Esophagus mucosa (tissue), 1 donor: Measurements from ENCODE around the gene MYO1H. TPM values are rescaled to one million over a fixed set of nuclear protein-coding genes. Genes with fewer than 3 reads are reported as not detected.

Source experiments
- ATAC-seq: fragments of 200-7000 bp; cut with Tn5 transposase; one replicate; pipeline ENCODE4 v1.9.1; 2020
- total RNA-seq: library from RNA; stranded (reverse); gene quantifications from one replicate; pipeline ENCODE4 v1.2.4, GENCODE V29; 2023
- donor health status: DM: yes; HTN: yes; CAD: no.

MYO1H gene
- total RNA-seq, 1 donor from 2014 or later: 1.0 TPM

DNA sequence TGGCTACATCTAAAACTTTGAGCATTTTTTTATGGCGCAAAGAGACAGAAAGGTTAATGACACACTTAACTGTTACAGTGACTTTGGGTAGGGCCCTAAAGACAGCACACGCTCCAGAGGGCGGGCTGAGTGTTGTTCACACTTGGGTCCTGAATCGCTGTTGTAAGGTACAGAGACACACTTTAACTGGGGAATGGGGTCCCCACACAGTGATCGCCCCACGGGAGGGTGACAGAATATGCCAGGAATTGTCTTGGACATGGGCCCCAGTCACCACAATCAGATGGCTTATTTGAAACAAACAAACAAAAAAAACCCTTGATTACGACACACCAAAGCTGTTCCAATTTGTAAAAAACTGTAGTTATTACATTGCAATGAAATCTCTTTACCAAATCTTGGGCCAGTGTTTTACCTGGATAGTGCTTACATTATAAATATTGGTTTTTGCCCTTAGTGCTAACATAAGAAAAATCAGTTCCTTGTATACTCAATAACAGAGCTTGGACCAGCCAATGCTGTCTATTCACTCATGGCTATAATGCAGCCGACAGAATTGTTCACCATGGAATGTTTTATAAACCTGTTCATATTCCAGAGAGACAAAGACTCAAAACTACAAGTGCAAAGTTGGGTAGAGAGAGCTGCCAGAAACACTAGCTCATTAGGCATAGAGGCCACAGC, 101.1 kb downstream of the MYO1H start:
- ATAC-seq: no peak

DNA sequence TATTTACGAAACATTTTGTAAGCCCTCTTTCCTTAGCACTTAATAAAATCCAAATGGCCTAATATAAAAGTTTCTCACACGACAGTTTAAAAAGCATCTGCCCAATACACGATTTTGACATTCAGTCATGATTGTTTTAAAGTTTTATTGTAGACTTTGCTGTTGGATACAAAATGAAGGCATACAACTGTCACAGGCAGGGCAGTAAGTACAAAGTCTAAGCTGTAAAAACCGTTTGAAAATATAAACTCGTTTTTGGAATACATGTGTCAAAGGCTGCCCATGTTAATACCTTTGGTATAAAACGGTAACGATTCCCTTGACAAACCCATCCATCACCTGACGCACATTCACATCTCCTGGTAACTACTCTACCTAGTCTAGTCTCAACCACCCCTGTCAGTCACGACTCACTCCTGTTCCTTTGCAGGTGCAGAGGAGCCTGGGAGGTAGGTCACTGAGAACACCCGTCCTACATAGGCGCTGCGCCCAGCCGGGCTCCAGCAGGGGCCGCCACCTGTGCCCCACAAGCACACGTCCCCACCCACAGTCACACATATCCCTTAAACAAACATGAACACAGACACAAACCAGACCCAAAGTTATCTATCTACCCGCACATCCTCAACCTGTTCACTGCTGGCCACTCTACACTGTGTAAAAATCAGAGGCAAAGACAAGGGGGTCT, 102.3 kb downstream of the MYO1H start:
- peak; percentile 5 for ATAC-seq

DNA sequence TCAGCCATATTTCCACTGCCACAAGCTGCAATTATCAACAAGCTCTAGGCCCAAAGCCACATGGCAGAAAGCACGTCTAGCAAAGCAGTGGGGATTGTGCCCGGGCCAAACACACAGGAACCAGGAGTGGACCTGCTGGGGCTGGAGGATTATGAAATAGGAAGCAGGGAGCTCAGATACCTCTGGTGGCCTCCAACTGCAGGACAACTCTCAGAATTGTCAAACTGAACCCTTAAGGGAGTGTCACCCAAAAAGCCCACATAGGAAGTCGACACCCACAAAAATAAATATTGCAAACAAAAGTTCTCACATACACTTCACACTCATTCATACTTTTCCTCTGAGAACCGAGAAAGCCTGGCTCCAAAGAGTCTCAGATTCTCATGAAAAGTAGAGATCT, 103.3 kb downstream of the MYO1H start:
- no peak for ATAC-seq

GRCh38 chr12:109451400-109451799, 103.7 kb downstream of the MYO1H start:
- no peak for ATAC-seq

GRCh38 chr12:109452489-109452888, 104.8 kb downstream of the MYO1H start:
- no peak for ATAC-seq

GRCh38 chr12:109455706-109456105, 108.0 kb downstream of the MYO1H start:
- no peak for ATAC-seq

DNA sequence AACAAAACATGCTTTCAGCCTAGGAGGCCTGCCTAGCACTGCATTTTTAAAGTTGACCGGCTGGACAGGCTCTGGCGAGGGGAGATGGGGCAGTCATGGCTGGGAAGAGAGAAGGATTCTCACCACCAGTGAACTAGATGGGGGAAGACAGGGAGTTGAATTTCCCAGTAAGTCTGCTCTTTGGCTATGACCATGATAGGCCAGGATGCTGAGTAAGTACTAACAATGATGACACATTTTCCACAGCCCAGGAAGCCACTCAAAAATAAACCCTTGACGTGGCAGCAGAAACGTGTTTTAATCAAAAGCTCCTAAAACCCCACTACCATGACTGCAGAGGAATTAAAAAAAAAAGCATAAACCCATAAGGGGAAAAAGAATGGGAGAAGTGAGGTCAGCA, 110.4 kb downstream of the MYO1H start:
- no peak for ATAC-seq

DNA sequence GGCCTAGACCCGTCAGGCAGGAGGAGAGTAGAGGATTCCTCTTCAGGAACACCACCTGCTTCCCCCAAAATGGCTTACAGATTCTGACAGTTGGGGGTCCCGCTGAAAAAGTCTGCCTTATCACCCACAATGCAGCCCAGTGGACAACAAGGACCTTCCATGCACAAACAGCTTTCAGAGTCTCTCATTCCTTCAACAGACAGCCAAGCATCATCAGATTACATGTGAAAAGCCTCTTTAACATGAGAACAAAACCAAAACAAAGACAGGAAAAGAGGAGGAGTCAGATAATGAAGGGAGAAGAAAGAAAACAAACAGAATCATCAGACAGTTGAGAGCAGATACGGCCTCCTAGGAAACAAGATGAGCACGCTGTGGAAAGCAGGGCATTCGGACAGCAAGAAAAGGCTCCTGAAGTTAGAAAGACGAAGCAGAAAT, 111.1 kb downstream of the MYO1H start:
- no peak for ATAC-seq

GRCh38 chr12:109459247-109459646, 111.5 kb downstream of the MYO1H start:
- no peak for ATAC-seq

- no peak for ATAC-seq
These were observed 112.8 kb downstream of the MYO1H start for GRCh38 chr12:109460538-109460937.

DNA sequence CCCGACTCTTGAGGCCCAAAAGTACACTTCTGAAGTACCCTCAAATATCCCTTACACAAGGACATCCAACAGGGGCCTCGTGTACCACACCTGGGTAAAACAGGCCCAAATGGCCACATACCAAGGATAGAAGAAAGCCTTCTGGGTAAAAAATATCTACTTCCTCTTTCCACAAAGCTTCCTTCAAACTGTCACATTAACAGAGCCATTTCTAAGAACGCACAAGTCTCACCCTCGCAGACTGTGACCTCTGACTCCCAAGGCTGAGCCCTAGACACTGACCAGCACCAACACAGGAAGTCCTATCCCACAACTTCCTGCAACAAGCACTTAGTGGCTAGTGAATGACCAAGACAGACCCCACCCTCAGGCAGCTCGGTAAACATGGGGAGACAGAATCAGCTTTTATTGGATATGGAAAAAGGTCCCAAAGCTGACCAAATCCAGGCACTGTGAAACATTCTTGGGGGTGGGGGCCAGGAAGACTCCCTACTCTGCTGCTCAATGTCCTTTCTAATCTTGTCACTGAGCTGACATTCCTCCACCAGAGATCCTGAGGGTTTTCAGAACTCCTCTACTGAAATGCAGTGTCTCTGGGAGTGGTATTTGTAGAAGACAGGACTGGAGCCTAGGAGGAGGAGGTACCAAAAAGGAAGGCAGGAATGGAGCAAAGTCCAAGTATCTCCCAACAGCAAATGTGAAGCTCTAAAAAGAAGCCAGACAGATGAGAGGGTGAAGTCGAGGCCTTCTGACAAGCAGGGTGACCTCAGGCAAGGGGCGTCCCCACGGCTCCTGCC, 113.5 kb downstream of the MYO1H start:
- ATAC-seq: no peak

DNA sequence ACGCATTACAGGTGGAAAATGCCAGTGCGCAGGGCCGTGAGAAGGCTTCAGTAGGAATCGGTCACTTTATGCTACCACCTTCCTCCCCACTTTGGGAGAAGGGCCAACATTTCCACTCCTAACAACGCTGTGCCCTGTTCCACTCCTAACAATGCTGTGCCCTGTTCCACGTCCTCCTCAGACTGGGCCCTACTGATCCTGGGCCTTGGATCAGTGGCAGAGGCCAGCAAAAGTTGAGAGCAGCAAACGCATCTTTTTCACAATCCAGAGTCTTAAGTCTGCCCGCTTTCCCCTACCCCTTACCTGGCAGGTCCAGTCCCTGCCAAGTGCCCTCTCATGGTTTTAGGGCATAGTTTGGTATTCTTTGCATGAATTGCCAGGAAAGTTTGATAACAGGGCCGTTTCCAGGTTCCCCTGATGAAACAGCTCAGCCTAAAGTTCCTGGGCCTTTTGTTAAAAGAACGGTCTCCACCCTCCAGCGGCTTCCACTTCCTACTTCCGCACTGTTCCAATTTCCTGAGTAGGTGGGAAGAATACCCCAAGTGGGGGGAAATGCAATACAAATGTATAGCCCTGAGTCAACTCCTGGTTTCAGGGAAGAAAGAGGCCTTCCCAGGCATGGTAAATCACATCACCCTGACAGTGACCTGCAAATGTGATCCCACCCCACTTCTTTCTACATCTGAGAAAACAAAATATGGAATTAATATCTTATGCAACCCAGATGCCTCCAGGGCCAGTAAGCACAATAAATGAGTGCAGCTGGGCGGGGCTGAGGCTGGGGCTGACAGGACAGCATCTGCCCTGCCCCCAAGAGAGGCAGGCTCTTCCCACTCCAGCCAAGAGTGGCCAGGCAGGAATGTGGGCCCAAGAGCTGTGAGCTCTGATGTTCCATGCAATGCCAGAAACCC, 114.4 kb downstream of the MYO1H start:
- ATAC-seq: peak; percentile 92

DNA sequence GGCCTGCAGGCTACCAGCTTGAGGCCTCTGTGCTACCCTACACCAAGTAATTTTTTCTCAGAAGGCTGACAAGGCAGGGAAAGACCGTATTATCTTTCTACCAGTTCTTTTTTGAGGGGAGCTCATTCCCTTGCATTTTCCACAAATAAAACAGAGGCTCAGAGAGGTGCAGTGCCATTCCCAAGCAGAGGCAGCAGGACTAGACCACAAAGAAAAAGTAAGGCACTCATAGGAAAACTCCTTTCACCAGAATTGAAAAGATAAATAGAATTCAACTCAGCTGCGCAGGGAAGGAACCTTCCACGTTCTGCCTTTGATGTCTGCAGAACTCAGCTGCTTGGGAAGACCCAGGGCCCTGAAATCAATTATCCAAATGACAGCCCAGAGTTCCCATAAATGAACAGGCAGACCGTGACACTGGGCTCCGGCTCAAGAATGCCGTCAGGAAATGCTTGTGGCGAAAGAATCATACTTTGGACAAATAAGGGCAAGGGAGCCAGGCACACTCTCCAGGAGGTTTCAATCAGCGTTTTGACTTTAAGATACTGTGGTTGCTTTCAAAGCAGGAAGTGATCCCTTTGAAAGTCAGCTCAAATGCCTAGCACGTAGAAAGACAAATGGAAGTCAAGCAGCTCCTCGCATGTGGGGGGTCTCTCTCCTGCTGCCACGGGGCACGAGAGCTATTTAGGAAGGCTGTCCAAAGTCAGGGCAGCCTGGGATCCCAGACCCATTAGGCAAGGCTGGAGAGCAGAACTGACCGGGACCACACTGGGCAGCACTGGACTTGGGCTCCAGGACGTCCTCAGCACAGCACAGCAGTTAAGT, 115.4 kb downstream of the MYO1H start:
- ATAC-seq: peak; percentile 49

DNA sequence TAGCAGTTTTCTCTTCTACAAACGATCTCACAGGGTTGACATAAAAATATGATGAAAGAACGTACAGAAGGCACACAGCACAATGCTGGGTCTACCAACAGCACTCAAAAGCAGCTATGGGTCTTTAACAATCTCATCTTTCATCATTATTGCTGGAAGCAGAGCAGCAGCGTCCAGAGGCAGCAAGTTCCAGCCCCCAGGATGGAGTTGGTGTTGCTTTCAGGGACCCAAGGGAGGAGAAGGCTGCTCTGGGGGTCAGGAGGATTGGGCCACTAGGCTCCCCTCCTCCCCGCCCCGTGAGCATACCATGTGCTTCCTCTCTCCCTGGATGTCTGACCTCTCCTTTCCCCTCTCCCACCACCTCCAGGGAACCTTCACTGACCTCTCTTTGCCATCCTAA, 116.1 kb downstream of the MYO1H start:
- ATAC-seq: no peak

GRCh38 chr12:109464642-109465351, 117.1 kb downstream of the MYO1H start:
- no peak for ATAC-seq

- no peak for ATAC-seq
These were observed 118.6 kb downstream of the MYO1H start for GRCh38 chr12:109466305-109466704.

GRCh38 chr12:109466821-109467220, 119.1 kb downstream of the MYO1H start:
- ATAC-seq: no peak

DNA sequence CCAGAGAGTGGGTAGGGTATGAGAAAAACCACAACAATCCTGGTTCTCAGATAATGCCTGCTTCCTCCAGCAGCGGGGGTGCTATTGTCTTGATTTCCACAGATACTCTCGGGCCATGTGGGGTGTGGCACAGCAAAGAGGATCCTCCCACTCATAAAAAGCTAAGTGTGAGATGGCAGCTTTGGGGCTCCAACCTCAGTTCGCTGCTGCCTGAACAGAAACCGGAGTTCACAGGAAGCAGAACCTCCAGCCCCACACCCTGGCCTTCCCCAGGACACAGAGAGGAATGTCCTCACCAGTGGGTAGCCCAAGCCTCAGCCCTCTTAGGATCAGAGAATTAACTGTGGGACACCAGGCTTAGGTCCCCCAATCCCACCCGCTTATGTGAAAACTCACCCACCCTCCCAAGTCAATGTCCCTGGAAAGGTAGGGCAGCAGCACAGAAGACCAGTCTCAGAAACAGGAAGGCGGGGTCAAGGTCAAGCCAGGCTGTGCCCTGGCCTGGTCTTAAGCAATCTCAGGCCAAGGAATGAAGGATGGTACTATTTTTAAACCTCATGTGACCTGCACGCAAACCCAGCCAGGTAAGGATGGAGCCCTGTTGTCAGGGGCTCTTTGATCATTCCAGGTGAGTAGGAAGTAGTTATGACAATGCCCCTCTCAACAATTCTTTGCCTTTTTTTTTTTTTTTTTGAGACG, 120.4 kb downstream of the MYO1H start:
- ATAC-seq: no peak

GRCh38 chr12:109469517-109469916, 121.8 kb downstream of the MYO1H start:
- ATAC-seq: no peak

- no peak for ATAC-seq
These were observed 125.3 kb downstream of the MYO1H start for GRCh38 chr12:109473006-109473405.
